ENCODE measurements around the gene AP1S2. TPM values are rescaled to one million over a fixed set of nuclear protein-coding genes. Genes with fewer than 3 reads are reported as not detected.

AP1S2 gene
- total RNA-seq, 1 donor from 2014 or later, result 66.1 TPM

DNA sequence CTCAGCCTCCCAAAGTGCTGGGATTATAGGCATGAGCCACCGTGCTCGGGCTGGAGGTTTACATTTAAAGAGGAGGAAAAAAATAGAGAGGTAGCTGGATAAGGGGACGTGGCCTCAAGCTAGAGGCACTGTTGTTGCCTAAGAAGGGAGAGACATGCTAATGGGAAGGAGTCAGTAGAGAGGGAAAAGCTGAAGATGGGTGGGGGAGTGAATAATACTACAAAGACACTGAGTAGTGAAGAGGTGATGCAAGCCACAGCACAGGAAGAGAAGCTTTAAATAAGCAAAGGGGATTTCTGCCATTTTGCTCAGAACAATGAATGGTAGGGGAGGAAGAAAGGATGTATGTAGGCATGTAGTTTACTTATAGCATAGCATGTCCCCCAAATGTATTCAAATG, 11.5 kb upstream of the AP1S2 start:
- Mint-ChIP-seq H3K4me1 (ENCODE audit: unreplicated experiment) (no peaks in the 10 kb centered on the region), H3K36me3 (ENCODE audit: low read depth, unreplicated experiment) (no peaks in the 10 kb centered on the region), H3K4me3 (ENCODE audit: unreplicated experiment) (no peak overlapping the region), H3K27me3 (ENCODE audit: unreplicated experiment) (no peaks in the 10 kb centered on the region), H3K27ac (ENCODE audit: unreplicated experiment) (no peak overlapping the region), H3K9me3 (ENCODE audit: unreplicated experiment) (no peaks in the 10 kb centered on the region)
- DNase-seq (ENCODE audit: low spot score), result no peak
- TF ChIP-seq, protein P1, sequence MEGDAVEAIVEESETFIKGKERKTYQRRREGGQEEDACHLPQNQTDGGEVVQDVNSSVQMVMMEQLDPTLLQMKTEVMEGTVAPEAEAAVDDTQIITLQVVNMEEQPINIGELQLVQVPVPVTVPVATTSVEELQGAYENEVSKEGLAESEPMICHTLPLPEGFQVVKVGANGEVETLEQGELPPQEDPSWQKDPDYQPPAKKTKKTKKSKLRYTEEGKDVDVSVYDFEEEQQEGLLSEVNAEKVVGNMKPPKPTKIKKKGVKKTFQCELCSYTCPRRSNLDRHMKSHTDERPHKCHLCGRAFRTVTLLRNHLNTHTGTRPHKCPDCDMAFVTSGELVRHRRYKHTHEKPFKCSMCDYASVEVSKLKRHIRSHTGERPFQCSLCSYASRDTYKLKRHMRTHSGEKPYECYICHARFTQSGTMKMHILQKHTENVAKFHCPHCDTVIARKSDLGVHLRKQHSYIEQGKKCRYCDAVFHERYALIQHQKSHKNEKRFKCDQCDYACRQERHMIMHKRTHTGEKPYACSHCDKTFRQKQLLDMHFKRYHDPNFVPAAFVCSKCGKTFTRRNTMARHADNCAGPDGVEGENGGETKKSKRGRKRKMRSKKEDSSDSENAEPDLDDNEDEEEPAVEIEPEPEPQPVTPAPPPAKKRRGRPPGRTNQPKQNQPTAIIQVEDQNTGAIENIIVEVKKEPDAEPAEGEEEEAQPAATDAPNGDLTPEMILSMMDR (IDR thresholded peaks at IDR 0.05; ENCODE audit: unreplicated experiment), result no peak

DNA sequence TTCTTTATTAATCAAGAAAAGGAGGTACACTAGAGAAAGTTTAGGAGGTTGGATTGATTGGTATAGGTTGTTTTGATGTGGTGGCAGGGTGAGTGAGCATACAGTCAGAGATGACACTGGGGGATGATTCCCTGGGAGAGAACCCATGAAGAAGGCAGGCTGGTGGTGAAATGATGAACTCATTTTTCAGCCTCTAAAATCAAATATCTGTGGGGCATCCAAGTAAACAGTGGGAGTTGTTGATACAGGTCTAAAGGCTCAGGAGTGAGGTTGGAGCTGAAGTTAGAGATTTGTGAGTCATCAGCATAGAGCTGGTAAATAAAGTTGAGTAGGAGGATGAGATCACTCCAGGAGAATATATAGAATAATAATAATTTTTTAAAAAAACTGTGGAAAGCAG, 10.0 kb upstream of the AP1S2 start:
- no peaks in the 10 kb centered on the region for H3K4me1 Mint-ChIP-seq (ENCODE audit: unreplicated experiment)
- H3K36me3 Mint-ChIP-seq (ENCODE audit: low read depth, unreplicated experiment), result no peaks in the 10 kb centered on the region
- H3K27me3 Mint-ChIP-seq (ENCODE audit: unreplicated experiment), result no peaks in the 10 kb centered on the region
- DNase-seq (ENCODE audit: low spot score), result no peak
- TF ChIP-seq, protein P1 (IDR thresholded peaks at IDR 0.05; ENCODE audit: unreplicated experiment), result no peak
- no peaks in the 10 kb centered on the region for H3K9me3 Mint-ChIP-seq (ENCODE audit: unreplicated experiment)
- no peak overlapping the region for H3K4me3 Mint-ChIP-seq (ENCODE audit: unreplicated experiment)
- H3K27ac Mint-ChIP-seq (ENCODE audit: unreplicated experiment), result no peak overlapping the region

DNA sequence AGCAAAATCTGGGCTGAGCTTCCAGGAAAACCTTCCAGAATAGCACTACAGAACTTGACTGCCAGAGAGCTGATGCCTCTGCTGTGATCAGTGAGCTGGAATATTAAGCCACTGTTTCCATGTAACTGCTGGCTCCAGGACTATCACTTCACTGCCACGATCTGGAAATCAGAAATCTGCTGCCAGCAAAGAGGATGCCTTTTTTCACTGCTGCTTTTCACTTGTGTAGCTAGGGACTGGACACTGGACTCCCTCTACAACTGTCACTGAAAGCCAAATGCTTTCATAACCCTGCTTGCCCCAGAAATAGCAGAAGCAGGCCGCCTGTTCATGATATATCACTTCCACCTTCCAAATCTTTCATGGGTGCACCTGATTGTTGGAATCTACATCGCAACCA, 9.4 kb upstream of the AP1S2 start:
- no peak overlapping the region for H3K4me3 Mint-ChIP-seq (ENCODE audit: unreplicated experiment)
- no peaks in the 10 kb centered on the region for H3K27me3 Mint-ChIP-seq (ENCODE audit: unreplicated experiment)
- no peak for DNase-seq (ENCODE audit: low spot score)
- no peak overlapping the region for H3K27ac Mint-ChIP-seq (ENCODE audit: unreplicated experiment)
- no peaks in the 10 kb centered on the region for H3K9me3 Mint-ChIP-seq (ENCODE audit: unreplicated experiment)
- no peaks in the 10 kb centered on the region for H3K4me1 Mint-ChIP-seq (ENCODE audit: unreplicated experiment)
- H3K36me3 Mint-ChIP-seq (ENCODE audit: low read depth, unreplicated experiment), result no peaks in the 10 kb centered on the region
- TF ChIP-seq, protein P1 (IDR thresholded peaks at IDR 0.05; ENCODE audit: unreplicated experiment), result no peak

DNA sequence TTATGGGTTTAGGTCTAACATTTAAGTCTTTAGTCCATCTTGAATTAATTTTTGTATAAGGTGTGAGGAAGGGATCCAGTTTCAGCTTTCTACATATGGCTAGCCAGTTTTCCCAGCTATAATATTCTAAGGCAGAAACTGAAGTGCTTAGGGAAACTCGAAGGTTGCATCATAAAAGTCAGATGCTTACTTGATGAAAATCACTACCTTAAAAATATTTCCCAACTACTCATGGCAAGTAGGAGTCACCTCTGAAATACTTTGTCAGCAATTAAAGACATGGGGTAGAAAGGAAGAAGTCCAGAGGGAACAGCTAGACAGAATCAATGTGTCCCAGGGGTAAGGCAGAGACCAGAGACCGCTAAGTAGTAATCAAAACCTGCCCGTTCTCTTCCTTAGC, 6.3 kb upstream of the AP1S2 start:
- TF ChIP-seq, protein P1 (IDR thresholded peaks at IDR 0.05; ENCODE audit: unreplicated experiment), result no peak
- H3K9me3 Mint-ChIP-seq (ENCODE audit: unreplicated experiment), result no peaks in the 10 kb centered on the region
- no peak for DNase-seq (ENCODE audit: low spot score)

DNA sequence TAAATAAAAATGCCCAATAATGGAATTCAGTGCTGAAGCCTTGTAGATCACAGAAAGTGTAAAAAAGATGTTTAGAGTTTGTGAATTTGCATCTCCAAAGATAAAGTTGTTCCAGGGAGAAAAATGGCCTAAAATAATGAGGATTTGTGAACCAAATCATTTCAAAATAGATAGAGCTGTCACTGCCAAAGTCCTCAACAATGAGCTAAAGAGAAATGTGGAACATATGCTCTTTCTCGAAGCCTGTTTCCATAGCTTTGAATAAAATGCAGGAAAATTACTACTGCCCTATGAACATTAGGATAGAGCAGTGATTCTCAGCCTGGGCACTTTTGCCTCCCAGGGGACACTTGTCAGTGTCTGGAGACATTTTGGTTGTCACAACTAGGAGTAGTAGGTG, 3.4 kb upstream of the AP1S2 start:
- no peaks in the 10 kb centered on the region for H3K36me3 Mint-ChIP-seq (ENCODE audit: low read depth, unreplicated experiment)
- TF ChIP-seq, protein P1 (IDR thresholded peaks at IDR 0.05; ENCODE audit: unreplicated experiment), result no peak
- no peak overlapping the region for H3K27ac Mint-ChIP-seq (ENCODE audit: unreplicated experiment)
- no peaks in the 10 kb centered on the region for H3K9me3 Mint-ChIP-seq (ENCODE audit: unreplicated experiment)
- no peak overlapping the region for H3K4me3 Mint-ChIP-seq (ENCODE audit: unreplicated experiment)
- peaks cover 8% of the 10 kb centered on the region for H3K4me1 Mint-ChIP-seq (ENCODE audit: unreplicated experiment)
- no peak for DNase-seq (ENCODE audit: low spot score)
- H3K27me3 Mint-ChIP-seq (ENCODE audit: unreplicated experiment), result peaks cover 2% of the 10 kb centered on the region

More for the DNA sequence above, 6.3 kb upstream of the AP1S2 start:
- Mint-ChIP-seq H3K4me3 (ENCODE audit: unreplicated experiment) (no peak overlapping the region), H3K4me1 (ENCODE audit: unreplicated experiment) (peaks cover 3% of the 10 kb centered on the region), H3K36me3 (ENCODE audit: low read depth, unreplicated experiment) (no peaks in the 10 kb centered on the region), H3K27ac (ENCODE audit: unreplicated experiment) (no peak overlapping the region), H3K27me3 (ENCODE audit: unreplicated experiment) (no peaks in the 10 kb centered on the region)
